Right lobe of liver (tissue), 6 donors: ENCODE data around the gene MT1H. TPM values are rescaled to one million over a fixed set of nuclear protein-coding genes. Genes with fewer than 3 reads are reported as not detected.

ENCODE experiments used
- ATAC-seq, 4 donors: fragments of 200-7000 bp; cut with Tn5 transposase; one replicate each; pipeline ENCODE4 v1.9.1; 2020; ENCODE audit warnings: mild to moderate bottlenecking in 4 of 4, moderate library complexity in 4 of 4
- DNase-seq, 3 donors: peaks; one replicate each; pipeline ENCODE4 v3.0.0-alpha.2; 2020
- H3K27ac ChIP-seq, 3 donors: fragments of 200-600 bp; one replicate each; pipeline ENCODE4 v1.8.0; 2022
- H3K27me3 ChIP-seq, 2 donors: fragments of 200-600 bp; one replicate each; pipeline ENCODE4 v1.8.0; 2022
- H3K36me3 ChIP-seq, 4 donors: fragments of 200-600 bp; sonication (generic) in 1 of 4; one replicate each; pipeline versions ENCODE4 v1.5.1 to v1.8.0; 2017 to 2022; ENCODE audit warnings: control low read depth in 1 of 4
- H3K4me1 ChIP-seq, 4 donors: fragments of 200-600 bp; sonication (generic) in 1 of 4; one replicate each; pipeline versions ENCODE4 v1.5.1 to v1.8.0; 2017 to 2022; ENCODE audit warnings: control low read depth in 1 of 4
- H3K4me3 ChIP-seq, 3 donors: fragments of 200-600 bp; one replicate each; pipeline ENCODE4 v1.8.0; 2022
- H3K9me3 ChIP-seq, 4 donors: fragments of 200-600 bp; sonication (generic) in 1 of 4; one replicate each; pipeline versions ENCODE4 v1.5.1 to v1.8.0; 2017 to 2022; ENCODE audit warnings: control low read depth in 1 of 4
- POLR2A ChIP-seq: fragments of 450-650 bp; IDR thresholded peaks from one replicate; pipeline ENCODE4 v1.6.1; 2017; ENCODE audit warnings: antibody characterized with exemption, mild to moderate bottlenecking
- WGBS: methylation state at CpG from one replicate; pipeline ENCODE4 v1.1.6; 2018; ENCODE audit warnings: low coverage, low lambda C conversion rate; ENCODE audit not compliant: insufficient coverage; ENCODE audit errors: missing lambda C conversion rate; 5-methylcytosine and 5-hydroxymethylcytosine counted together
- intact Hi-C, 2 donors: fragments of 100-400 bp; cut with DNase I; formaldehyde crosslinking; loops; one replicate each; pipeline versions ENCODE4 v1.11.2 to v1.14.1; 2022
- total RNA-seq, 6 experiments: library from RNA; depleted of rRNA in 2 of 6; stranded (reverse); fragments of >200 nt in 2 of 6; fragmentation: NEBNext Ultra II Directional in 3 of 6; extraction: Animal tissue kit (Norgen Biotek cat#: 25700) in 3 of 6; gene quantifications; one replicate each; pipeline versions ENCODE4 v1.1.0 to v1.2.4, GENCODE V29; 2016 to 2023
- TF ChIP-seq, protein P1 (sequence below), 4 donors: fragments of 200-600 bp in 3 of 4; fragments of 450-650 bp in 1 of 4; IDR thresholded peaks; one replicate each; pipeline versions ENCODE4 v1.5.1 to v1.8.0; 2016 to 2022; ENCODE audit warnings: antibody characterized with exemption in 4 of 4, mild to moderate bottlenecking in 2 of 4
- donor health status: DM: no; HTN: yes; CAD: no.
- donor health status: DM: no; HTN: no; CAD: no.
- donor health status: DM: no; HTN: no; CAD: no.
- donor health status: DM: no; HTN: yes; CAD: no.
- donor health status: DM: no; HTN: yes; CAD: no.

MT1H gene
- total RNA-seq, 6 experiments from 2014 or later: 0.74 to 1,258 (median 358) TPM; not detected in 1

DNA sequence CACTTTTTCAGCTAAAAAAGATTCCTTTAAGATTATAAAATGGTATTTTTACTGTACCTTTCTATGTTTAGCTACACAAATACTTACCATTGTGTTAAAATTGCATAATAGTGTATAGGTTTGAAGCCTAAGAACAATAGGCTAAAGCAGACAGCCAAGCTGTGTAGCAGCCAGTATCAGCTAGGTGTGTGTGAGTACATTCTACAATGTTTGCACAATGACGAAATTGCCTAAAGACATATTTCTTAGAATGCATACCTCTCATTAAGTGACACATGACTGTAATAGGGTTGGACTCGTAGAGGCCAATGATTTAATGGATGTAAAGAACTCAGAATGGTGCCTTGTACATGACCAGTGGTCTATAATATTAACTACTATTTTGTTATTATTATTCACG is 19.8 kb upstream of the MT1H start:
- intact Hi-C loops: no loop called here
- TF ChIP-seq, protein P1, sequence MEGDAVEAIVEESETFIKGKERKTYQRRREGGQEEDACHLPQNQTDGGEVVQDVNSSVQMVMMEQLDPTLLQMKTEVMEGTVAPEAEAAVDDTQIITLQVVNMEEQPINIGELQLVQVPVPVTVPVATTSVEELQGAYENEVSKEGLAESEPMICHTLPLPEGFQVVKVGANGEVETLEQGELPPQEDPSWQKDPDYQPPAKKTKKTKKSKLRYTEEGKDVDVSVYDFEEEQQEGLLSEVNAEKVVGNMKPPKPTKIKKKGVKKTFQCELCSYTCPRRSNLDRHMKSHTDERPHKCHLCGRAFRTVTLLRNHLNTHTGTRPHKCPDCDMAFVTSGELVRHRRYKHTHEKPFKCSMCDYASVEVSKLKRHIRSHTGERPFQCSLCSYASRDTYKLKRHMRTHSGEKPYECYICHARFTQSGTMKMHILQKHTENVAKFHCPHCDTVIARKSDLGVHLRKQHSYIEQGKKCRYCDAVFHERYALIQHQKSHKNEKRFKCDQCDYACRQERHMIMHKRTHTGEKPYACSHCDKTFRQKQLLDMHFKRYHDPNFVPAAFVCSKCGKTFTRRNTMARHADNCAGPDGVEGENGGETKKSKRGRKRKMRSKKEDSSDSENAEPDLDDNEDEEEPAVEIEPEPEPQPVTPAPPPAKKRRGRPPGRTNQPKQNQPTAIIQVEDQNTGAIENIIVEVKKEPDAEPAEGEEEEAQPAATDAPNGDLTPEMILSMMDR (IDR thresholded peaks at IDR 0.05): no peak
- TF ChIP-seq POLR2A: no peak
- Histone ChIP-seq H3K9me3 (no peaks in the 10 kb centered on the region), H3K4me1 (peaks cover 0 to 20% (median 0%) of the 10 kb centered on the region in 4 donors), H3K27me3 (no peaks in the 10 kb centered on the region), H3K36me3 (no peaks in the 10 kb centered on the region), H3K4me3 (no peak overlapping the region), H3K27ac (no peak overlapping the region)
- no peak for DNase-seq
- 78% methylated on average over 3 of the region's 3 CpGs for WGBS
- ATAC-seq: no peak

DNA sequence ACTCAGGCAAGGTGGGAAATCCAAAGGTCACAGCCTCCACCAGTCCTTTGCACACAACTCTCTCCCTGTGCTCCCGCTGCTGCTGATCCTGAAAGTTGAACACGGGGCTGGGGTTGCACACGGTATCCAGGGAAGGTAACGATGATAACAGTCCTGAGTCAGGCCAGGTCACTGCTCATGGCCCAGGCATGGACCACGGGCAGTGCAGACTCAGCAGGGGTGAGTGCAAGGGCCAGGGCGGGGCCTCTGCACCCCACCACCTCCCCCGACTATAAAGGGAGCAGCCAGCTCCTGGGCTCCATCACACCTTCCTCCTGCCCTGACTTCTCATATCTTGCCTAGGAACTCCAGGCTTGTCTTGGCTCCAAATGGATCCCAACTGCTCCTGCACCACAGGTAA is 18.0 kb upstream of the MT1H start, which contains the start of gene MT1B:
TSS of gene MT1B (plus strand) at position 301 of the 400 bp plus-strand sequence. CDS start at position 369, 68 bp downstream.
- intact Hi-C loops: no loop called here
- TF ChIP-seq, protein P1 (IDR thresholded peaks at IDR 0.05): no peak
- no peak for TF ChIP-seq POLR2A
- no peaks in the 10 kb centered on the region for H3K9me3 ChIP-seq
- ATAC-seq (no peak), DNase-seq (no peak)
- H3K4me1 ChIP-seq: peaks cover 0 to 19% (median 0%) of the 10 kb centered on the region in 4 donors
- H3K27ac ChIP-seq: no peak within 1 kb of the TSS
- H3K4me3 ChIP-seq: no peak within 1 kb of the TSS
- H3K36me3 ChIP-seq: no peaks in the 10 kb centered on the region
- WGBS: 30% methylated on average over 2 of the region's 7 CpGs
- H3K27me3 ChIP-seq: no peaks in the 10 kb centered on the region

DNA sequence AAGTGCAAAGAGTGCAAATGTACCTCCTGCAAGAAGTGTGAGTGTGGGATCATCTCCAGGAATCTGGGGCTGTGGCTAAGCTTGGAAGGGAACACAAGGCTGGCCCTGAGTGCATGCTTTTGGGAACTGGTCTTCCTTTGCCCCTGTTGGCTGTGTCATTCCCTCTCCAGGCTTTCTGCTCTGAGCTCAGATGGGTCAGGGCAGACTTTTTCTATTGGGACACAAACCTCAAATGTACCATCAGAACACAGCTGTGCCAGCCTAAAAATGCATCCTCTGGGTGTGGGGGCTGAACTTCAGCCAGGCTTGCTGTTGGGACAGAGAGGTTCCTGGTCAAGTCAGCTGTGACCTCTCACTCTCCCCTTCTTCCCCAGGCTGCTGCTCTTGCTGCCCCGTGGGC is 17.0 kb upstream of the MT1H start:
- no peak for DNase-seq
- no CpG with 5 or more reads among the region's 1 CpG for WGBS
- H3K4me1 ChIP-seq: peaks cover 0 to 13% (median 0%) of the 10 kb centered on the region in 4 donors
- ATAC-seq: no peak
- H3K4me3 ChIP-seq: no peak overlapping the region
- no peaks in the 10 kb centered on the region for H3K9me3 ChIP-seq
- H3K27me3 ChIP-seq: no peaks in the 10 kb centered on the region
- intact Hi-C loops: no loop called here
- no peaks in the 10 kb centered on the region for H3K36me3 ChIP-seq
- H3K27ac ChIP-seq: no peak overlapping the region
- no peak for TF ChIP-seq POLR2A
- TF ChIP-seq, protein P1 (IDR thresholded peaks at IDR 0.05): no peak

DNA sequence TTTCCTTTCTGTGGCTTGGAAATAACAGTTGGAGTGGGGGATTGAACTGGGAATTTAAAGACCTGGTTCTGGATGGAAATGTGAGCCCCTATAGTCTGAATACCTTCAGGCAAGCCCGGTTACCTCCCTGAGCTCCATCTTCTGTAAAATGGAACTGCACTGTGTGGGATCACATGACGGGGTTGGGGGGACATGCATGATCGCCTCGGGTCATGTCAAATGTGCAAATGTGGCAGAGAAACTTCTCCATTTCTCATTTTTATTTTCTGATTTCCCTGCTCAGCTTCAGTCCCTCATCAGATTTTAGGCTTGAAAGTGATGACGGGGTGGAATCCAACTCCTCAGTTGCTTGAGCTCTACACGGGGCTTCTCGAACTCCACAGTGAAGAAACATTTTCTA is 16.4 kb upstream of the MT1H start:
- Histone ChIP-seq H3K4me1 (peaks cover 0 to 9% (median 0%) of the 10 kb centered on the region in 4 donors), H3K36me3 (no peaks in the 10 kb centered on the region), H3K4me3 (no peak overlapping the region), H3K9me3 (no peaks in the 10 kb centered on the region), H3K27me3 (no peaks in the 10 kb centered on the region), H3K27ac (no peak overlapping the region)
- WGBS: 93% methylated on average over 7 of the region's 7 CpGs
- TF ChIP-seq, protein P1 (IDR thresholded peaks at IDR 0.05): no peak
- no peak for TF ChIP-seq POLR2A
- intact Hi-C loops: no loop called here
- DNase-seq (no peak), ATAC-seq (no peak)
